Fibroblast of skin of left quadriceps (primary cell): ENCODE data around the gene POLR3H.

Experiments
- DNase-seq, 2 experiments: peaks; one replicate each; pipeline ENCODE4 v3.0.0-alpha.2; 2013; ENCODE audit warnings: low read depth in 2 of 2

The POLR3H gene

GRCh38 chr22:41537203-41537602 lies 7.1 kb downstream of the POLR3H start:
- no peak for DNase-seq

- no peak for DNase-seq
Measured at GRCh38 chr22:41535244-41535643, 9.0 kb downstream of the POLR3H start.

- DNase-seq: no peak
Measured at GRCh38 chr22:41534219-41534618, 10.1 kb downstream of the POLR3H start.

- no peak for DNase-seq
Measured at GRCh38 chr22:41532908-41533825, 11.1 kb downstream of the POLR3H start.

- no peak for DNase-seq
Measured at GRCh38 chr22:41531715-41532477, 12.4 kb downstream of the POLR3H start.

GRCh38 chr22:41530890-41531714 lies 13.2 kb downstream of the POLR3H start:
- DNase-seq: no peak

GRCh38 chr22:41528938-41529561 lies 15.2 kb downstream of the POLR3H start:
- DNase-seq: no peak

GRCh38 chr22:41528132-41528766 lies 16.0 kb downstream of the POLR3H start:
- DNase-seq: no peak

- no peak for DNase-seq
Measured at GRCh38 chr22:41526830-41527799, 17.2 kb downstream of the POLR3H start.

GRCh38 chr22:41526226-41526829 lies 17.9 kb downstream of the POLR3H start:
- DNase-seq: no peak

- DNase-seq: no peak
Measured at GRCh38 chr22:41525450-41526225, 18.6 kb downstream of the POLR3H start.

- DNase-seq: no peak
Measured at GRCh38 chr22:41524809-41525449, 19.3 kb downstream of the POLR3H start.

GRCh38 chr22:41524251-41524661 lies 20.0 kb downstream of the POLR3H start:
- no peak for DNase-seq

GRCh38 chr22:41523464-41524221 lies 20.6 kb downstream of the POLR3H start:
- no peak for DNase-seq

GRCh38 chr22:41522813-41523212 lies 21.5 kb downstream of the POLR3H start:
- no peak for DNase-seq

- no peak for DNase-seq
Measured at GRCh38 chr22:41521126-41521525, 23.1 kb downstream of the POLR3H start.

GRCh38 chr22:41518048-41518347 lies 26.3 kb downstream of the POLR3H start:
- no peak for DNase-seq
